DMS 273 treated with DMSO at 0.1 percent for 48 hours (cell line): ENCODE data around the gene LNX2.

Experiments
- DNase-seq: peaks from one replicate; lab custom pipeline; 2025; lab: John Stamatoyannopoulos, UW

Gene LNX2

DNA sequence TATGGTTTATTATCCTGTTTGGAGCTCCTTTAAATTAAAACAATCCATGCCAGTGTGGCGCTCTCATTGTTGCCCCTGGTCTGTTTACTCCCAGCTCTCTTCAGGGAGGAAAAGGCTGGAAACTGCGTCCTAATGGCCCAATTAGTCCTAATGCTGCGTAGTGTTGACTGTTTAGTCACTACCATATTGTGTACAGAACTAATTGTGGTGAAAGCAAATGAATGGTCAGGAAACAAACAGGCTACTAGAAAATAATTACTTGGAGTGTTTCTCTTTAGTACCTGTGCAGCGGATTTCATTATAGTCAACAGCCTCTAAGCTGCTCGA, 115.5 kb downstream of the LNX2 start:
- DNase-seq: no peak

- no peak for DNase-seq
These were observed 116.0 kb downstream of the LNX2 start for GRCh38 chr13:27504128-27504867.

DNA sequence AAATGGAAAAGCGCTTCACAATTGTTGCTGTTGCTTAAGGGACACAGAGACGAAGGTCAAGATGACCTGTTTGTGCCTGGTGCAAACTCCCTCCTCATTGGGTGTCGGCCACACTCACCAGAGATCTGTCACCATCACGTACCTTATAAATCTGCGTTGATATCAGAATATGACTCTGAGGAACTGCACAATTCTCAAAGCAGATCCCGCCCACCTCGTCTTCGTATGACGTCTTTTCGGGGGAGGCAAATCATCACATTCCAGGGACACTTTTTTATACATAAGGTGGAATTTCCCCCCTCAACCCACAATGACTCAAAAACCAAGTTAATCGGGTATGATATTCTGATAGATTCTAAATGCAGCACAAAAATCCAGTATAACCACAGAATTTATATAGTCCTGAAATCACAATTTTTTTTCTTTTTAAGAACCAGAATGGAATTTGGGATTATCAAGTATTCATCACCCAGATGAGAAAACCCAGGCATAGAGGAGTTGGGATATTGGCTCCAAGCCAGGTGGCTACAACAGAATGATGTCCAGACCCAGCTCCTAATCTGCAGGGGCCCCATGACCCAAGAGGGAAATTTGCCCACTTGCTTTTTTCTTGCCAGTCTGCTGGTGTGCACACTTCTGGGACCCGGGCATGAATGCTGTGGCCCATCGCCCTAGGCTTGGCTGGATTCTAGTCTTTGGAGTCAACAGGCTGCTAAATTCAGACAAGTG, 119.4 kb downstream of the LNX2 start:
- DNase-seq: no peak

- no peak for DNase-seq
These were observed 122.6 kb downstream of the LNX2 start for GRCh38 chr13:27497563-27498230.

- no peak for DNase-seq
These were observed 123.6 kb downstream of the LNX2 start for GRCh38 chr13:27496536-27497273.

- no peak for DNase-seq
These were observed 124.3 kb downstream of the LNX2 start for GRCh38 chr13:27496006-27496405.
